Spleen (tissue), 7 donors: ENCODE measurements around the gene GDPD1.

Experiments used
- CTCF ChIP-seq, 11 experiments: fragments of 200-600 bp in 7 of 11; fragments of 450-650 bp in 4 of 11; sonication (generic) in 4 of 11; IDR thresholded peaks in 8 of 11; conservative IDR thresholded peaks in 3 of 11; 1 replicate in 7 of 11; 2 replicates in 4 of 11; pipeline versions ENCODE4 v1.4.0 to v1.8.0; 2016 to 2021; ENCODE audit warnings: antibody characterized with exemption in 11 of 11, inconsistent platforms in 4 of 11, mild to moderate bottlenecking in 1 of 11
- POLR2A ChIP-seq, 3 donors: fragments of 450-650 bp; IDR thresholded peaks; one replicate each; pipeline ENCODE4 v1.5.1; 2017; ENCODE audit warnings: antibody characterized with exemption in 3 of 3, mild to moderate bottlenecking in 1 of 3
- donor health status: DM: no; HTN: no; CAD: no; lungs with moderate emphysema.
- donor health status: DM: no; HTN: no; CAD: no.
- donor health status: DM: no; HTN: no; CAD: no.

- TF ChIP-seq CTCF (IDR thresholded peaks at IDR 0.05 in 8 of 11, conservative IDR thresholded peaks at IDR 0.05 in 3 of 11) (no peak), POLR2A (IDR thresholded peaks at IDR 0.05) (no peak)
Measured at GRCh38 chr17:59193336-59193862, 26.9 kb upstream of the GDPD1 start.
